ENCODE results near the gene TNFRSF8. TPM values are rescaled to one million over a fixed set of nuclear protein-coding genes. Genes with fewer than 3 reads are reported as not detected.

Gene TNFRSF8
- total RNA-seq, 3 donors from 2014 or later, result 0.31 to 0.51 TPM; not detected in 1

- no peaks in the 10 kb centered on the region for H3K36me3 ChIP-seq (ENCODE audit: low read depth)
- DNase-seq, result no peak
- H3K9me3 ChIP-seq, result no peaks in the 10 kb centered on the region
- peak; percentile 25 for ATAC-seq
- peaks cover 16% of the 10 kb centered on the region for H3K4me1 ChIP-seq (ENCODE audit: low read depth)
- H3K4me3 ChIP-seq, result no peak overlapping the region
- no peak for TF ChIP-seq CTCF (IDR thresholded peaks at IDR 0.05)
- intact Hi-C loops (cut with DNase I, micrococcal nuclease), result no loop called here
Measured at GRCh38 chr1:12179111-12179519, 116.0 kb downstream of the TNFRSF8 start.

- intact Hi-C loops (cut with DNase I, micrococcal nuclease), result no loop called here
- H3K4me3 ChIP-seq, result no peak overlapping the region
- ATAC-seq (no peak), DNase-seq (no peak)
- no peaks in the 10 kb centered on the region for H3K36me3 ChIP-seq (ENCODE audit: low read depth)
- H3K4me1 ChIP-seq (ENCODE audit: low read depth), result peaks cover 19% of the 10 kb centered on the region
- no peaks in the 10 kb centered on the region for H3K9me3 ChIP-seq
- TF ChIP-seq CTCF (IDR thresholded peaks at IDR 0.05), result no peak
Measured at GRCh38 chr1:12179676-12180075, 116.6 kb downstream of the TNFRSF8 start.

GRCh38 chr1:12180315-12180714 lies 117.2 kb downstream of the TNFRSF8 start:
- peak; percentile 7 for ATAC-seq

GRCh38 chr1:12180903-12181302 lies 117.8 kb downstream of the TNFRSF8 start:
- intact Hi-C loops (cut with DNase I, micrococcal nuclease), result no loop called here
- H3K4me1 ChIP-seq (ENCODE audit: low read depth), result peaks cover 24% of the 10 kb centered on the region
- no peak overlapping the region for H3K4me3 ChIP-seq
- no peaks in the 10 kb centered on the region for H3K9me3 ChIP-seq
- DNase-seq, result no peak
- TF ChIP-seq CTCF (IDR thresholded peaks at IDR 0.05), result no peak
- H3K36me3 ChIP-seq (ENCODE audit: low read depth), result no peaks in the 10 kb centered on the region
- no peak for ATAC-seq

More at GRCh38 chr1:12180315-12180714, 117.2 kb downstream of the TNFRSF8 start:
- no peaks in the 10 kb centered on the region for H3K9me3 ChIP-seq
- no peak for TF ChIP-seq CTCF (IDR thresholded peaks at IDR 0.05)
- intact Hi-C loops (cut with DNase I, micrococcal nuclease), result no loop called here
- DNase-seq, result peak in 2 of 3 donors; percentile 47 to 73
- H3K36me3 ChIP-seq (ENCODE audit: low read depth), result no peaks in the 10 kb centered on the region
- H3K4me3 ChIP-seq, result no peak overlapping the region
- H3K4me1 ChIP-seq (ENCODE audit: low read depth), result peaks cover 19% of the 10 kb centered on the region

GRCh38 chr1:12181568-12181967 lies 118.5 kb downstream of the TNFRSF8 start:
- ATAC-seq, result no peak
- peaks cover 25% of the 10 kb centered on the region for H3K4me1 ChIP-seq (ENCODE audit: low read depth)
- H3K4me3 ChIP-seq, result no peak overlapping the region
- no peak for DNase-seq
- no peaks in the 10 kb centered on the region for H3K36me3 ChIP-seq (ENCODE audit: low read depth)
- intact Hi-C loops (cut with DNase I, micrococcal nuclease), result no loop called here
- TF ChIP-seq CTCF (IDR thresholded peaks at IDR 0.05), result no peak
- H3K9me3 ChIP-seq, result no peaks in the 10 kb centered on the region

GRCh38 chr1:12182410-12182984 lies 119.4 kb downstream of the TNFRSF8 start:
- H3K36me3 ChIP-seq (ENCODE audit: low read depth), result no peaks in the 10 kb centered on the region
- DNase-seq (no peak), ATAC-seq (no peak)
- no peak for TF ChIP-seq CTCF (IDR thresholded peaks at IDR 0.05)
- no peak overlapping the region for H3K4me3 ChIP-seq
- H3K9me3 ChIP-seq, result no peaks in the 10 kb centered on the region
- H3K4me1 ChIP-seq (ENCODE audit: low read depth), result peaks cover 20% of the 10 kb centered on the region
- intact Hi-C loops (cut with DNase I, micrococcal nuclease), result no loop called here
